Loucy (cell line): ENCODE results near the gene CLDN18.

ENCODE experiments used
- H2AFZ ChIP-seq: fragments of 200-600 bp; sonication (generic); 2 replicates; pipeline ENCODE4 v1.6.0; 2016; ENCODE audit warnings: antibody characterized with exemption, mild to moderate bottlenecking, low read length, moderate library complexity
- H3F3A ChIP-seq: fragments of 200-600 bp; 2 replicates; pipeline ENCODE4 v1.6.0; 2016; ENCODE audit warnings: antibody characterized with exemption, low read depth, mild to moderate bottlenecking
- H3K27me3 ChIP-seq: fragments of 200-600 bp; sonication (generic); 2 replicates; pipeline ENCODE4 v1.6.1; 2014; ENCODE audit warnings: low read length, mild to moderate bottlenecking; ENCODE audit not compliant: insufficient read depth, poor library complexity, severe bottlenecking
- H3K36me3 ChIP-seq: fragments of 200-600 bp; sonication (generic); 2 replicates; pipeline ENCODE4 v1.6.1; 2016; ENCODE audit warnings: low read length; ENCODE audit not compliant: insufficient read depth
- H3K4me1 ChIP-seq: fragments of 200-600 bp; sonication (generic); 2 replicates; pipeline ENCODE4 v1.5.1; 2014; ENCODE audit warnings: low read length, mild to moderate bottlenecking; ENCODE audit not compliant: insufficient read depth, poor library complexity, severe bottlenecking
- H3K4me2 ChIP-seq: fragments of 200-600 bp; sonication (generic); 2 replicates; pipeline ENCODE4 v1.6.0; 2014; ENCODE audit warnings: antibody characterized with exemption, low read length, low read depth, mild to moderate bottlenecking; ENCODE audit not compliant: poor library complexity, severe bottlenecking
- H3K4me3 ChIP-seq: fragments of 200-600 bp; sonication (generic); 2 replicates; pipeline ENCODE4 v1.5.1; 2014; ENCODE audit warnings: low read length, mild to moderate bottlenecking, mixed read lengths; ENCODE audit not compliant: poor library complexity, severe bottlenecking
- H3K79me2 ChIP-seq: fragments of 200-600 bp; sonication (generic); 2 replicates; pipeline ENCODE4 v1.6.1; 2014; ENCODE audit warnings: low read length; ENCODE audit not compliant: insufficient read depth
- H3K9ac ChIP-seq: fragments of 200-600 bp; sonication (generic); 2 replicates; pipeline ENCODE4 v1.6.0; 2014; ENCODE audit warnings: mild to moderate bottlenecking, low read depth, low read length, moderate library complexity; ENCODE audit not compliant: poor library complexity, severe bottlenecking
- H3K9me2 ChIP-seq: fragments of 200-600 bp; sonication (generic); replicated peaks from 2 replicates; pipeline ENCODE4 v1.6.1; 2016; ENCODE audit warnings: low read depth, low read length, mixed read lengths
- H3K9me3 ChIP-seq: fragments of 200-600 bp; sonication (generic); 2 replicates; pipeline ENCODE4 v1.6.1; 2014; ENCODE audit warnings: mild to moderate bottlenecking, antibody characterized with exemption, low read length, low read depth; ENCODE audit not compliant: insufficient read depth
- H4K20me1 ChIP-seq: fragments of 200-600 bp; sonication (generic); 2 replicates; pipeline ENCODE4 v1.6.0; 2014; ENCODE audit warnings: antibody characterized with exemption, low read length, mild to moderate bottlenecking; ENCODE audit not compliant: insufficient read depth, poor library complexity, severe bottlenecking
- EZH2phosphoT487 ChIP-seq: fragments of 200-600 bp; IDR thresholded peaks from 2 replicates; pipeline ENCODE4 v1.6.1; 2018; ENCODE audit warnings: antibody characterized with exemption, mild to moderate bottlenecking, moderate library complexity, borderline replicate concordance
- TF ChIP-seq, protein P1 (sequence below): fragments of 200-600 bp; sonication (generic); conservative IDR thresholded peaks from 2 replicates; pipeline ENCODE4 v1.5.1; 2014; ENCODE audit warnings: mild to moderate bottlenecking, antibody characterized with exemption, low read length

CLDN18 gene

DNA sequence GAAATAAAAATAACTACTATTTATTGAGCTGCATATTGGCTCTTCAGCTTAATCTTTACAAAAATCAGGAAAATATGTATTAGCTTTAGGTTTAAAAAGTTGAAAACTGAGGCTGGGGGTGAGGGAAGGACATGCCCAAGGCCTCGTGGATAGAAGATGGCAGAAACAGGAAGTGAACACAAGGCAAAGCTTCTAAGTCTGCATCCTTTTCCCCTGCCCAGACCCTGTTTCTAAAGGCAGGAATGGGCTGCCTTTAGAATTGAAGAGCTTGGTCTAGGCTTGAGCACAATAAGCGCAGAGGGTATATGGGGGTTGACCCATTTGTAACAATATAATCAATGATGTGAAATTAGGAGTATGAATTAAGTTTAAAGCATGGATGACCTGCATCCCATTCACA is 6.1 kb downstream of the CLDN18 start:
- no peak overlapping the region for H3K9ac ChIP-seq
- no peak overlapping the region for H3K4me2 ChIP-seq
- H4K20me1 ChIP-seq, result no peaks in the 10 kb centered on the region
- H3F3A ChIP-seq, result no peaks in the 10 kb centered on the region
- no peaks in the 10 kb centered on the region for H3K9me2 ChIP-seq
- H3K4me3 ChIP-seq, result no peak overlapping the region
- no peaks in the 10 kb centered on the region for H3K79me2 ChIP-seq
- no peaks in the 10 kb centered on the region for H3K36me3 ChIP-seq
- H2AFZ ChIP-seq, result no peak overlapping the region
- TF ChIP-seq, protein P1, sequence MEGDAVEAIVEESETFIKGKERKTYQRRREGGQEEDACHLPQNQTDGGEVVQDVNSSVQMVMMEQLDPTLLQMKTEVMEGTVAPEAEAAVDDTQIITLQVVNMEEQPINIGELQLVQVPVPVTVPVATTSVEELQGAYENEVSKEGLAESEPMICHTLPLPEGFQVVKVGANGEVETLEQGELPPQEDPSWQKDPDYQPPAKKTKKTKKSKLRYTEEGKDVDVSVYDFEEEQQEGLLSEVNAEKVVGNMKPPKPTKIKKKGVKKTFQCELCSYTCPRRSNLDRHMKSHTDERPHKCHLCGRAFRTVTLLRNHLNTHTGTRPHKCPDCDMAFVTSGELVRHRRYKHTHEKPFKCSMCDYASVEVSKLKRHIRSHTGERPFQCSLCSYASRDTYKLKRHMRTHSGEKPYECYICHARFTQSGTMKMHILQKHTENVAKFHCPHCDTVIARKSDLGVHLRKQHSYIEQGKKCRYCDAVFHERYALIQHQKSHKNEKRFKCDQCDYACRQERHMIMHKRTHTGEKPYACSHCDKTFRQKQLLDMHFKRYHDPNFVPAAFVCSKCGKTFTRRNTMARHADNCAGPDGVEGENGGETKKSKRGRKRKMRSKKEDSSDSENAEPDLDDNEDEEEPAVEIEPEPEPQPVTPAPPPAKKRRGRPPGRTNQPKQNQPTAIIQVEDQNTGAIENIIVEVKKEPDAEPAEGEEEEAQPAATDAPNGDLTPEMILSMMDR, result no peak
- TF ChIP-seq EZH2phosphoT487, result no peak
- no peaks in the 10 kb centered on the region for H3K4me1 ChIP-seq
- no peaks in the 10 kb centered on the region for H3K27me3 ChIP-seq
- H3K9me3 ChIP-seq, result no peaks in the 10 kb centered on the region

DNA sequence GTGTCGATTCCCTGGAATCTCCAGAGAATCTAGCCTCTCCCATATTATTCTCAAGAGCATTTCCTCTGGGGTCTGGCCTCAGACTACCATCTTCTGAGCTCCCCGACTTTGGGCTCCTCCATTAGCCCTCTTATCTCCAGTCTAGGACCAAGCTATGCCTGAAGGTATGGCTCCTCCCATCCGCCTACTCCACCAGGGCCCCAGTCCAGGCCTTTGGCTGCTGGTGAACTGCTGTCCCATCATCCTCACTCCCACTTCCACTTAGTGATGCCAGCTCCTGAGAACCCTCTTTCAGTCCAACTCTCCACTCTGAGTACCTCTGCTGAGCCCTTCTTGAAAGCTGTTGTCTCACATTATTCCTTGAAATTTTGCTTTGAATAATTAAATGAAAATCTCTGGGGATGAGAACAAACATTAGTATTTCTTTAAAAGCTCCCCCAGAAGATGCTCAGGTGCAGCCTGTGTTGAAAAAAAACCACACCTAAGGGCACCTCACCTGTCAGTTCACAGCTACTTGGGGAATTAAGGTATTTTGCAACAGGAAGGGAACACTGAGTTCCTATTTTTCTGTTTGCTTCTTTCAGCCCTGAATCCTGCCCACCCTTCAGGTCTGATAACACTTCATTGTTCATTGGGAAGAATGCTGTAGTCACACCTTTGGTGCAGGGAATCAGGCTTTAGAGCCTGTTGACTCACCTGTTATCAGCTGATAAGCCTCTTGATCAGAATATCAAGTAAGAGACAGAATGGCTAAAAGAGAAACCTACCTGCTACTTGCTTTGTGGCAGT is 9.5 kb downstream of the CLDN18 start:
- H3K4me3 ChIP-seq, result no peak overlapping the region
- H3K9me3 ChIP-seq, result no peaks in the 10 kb centered on the region
- no peaks in the 10 kb centered on the region for H3K79me2 ChIP-seq
- no peaks in the 10 kb centered on the region for H3K4me1 ChIP-seq
- no peaks in the 10 kb centered on the region for H3K36me3 ChIP-seq
- no peak overlapping the region for H2AFZ ChIP-seq
- no peak for TF ChIP-seq EZH2phosphoT487
- H3F3A ChIP-seq, result no peaks in the 10 kb centered on the region
- no peaks in the 10 kb centered on the region for H3K27me3 ChIP-seq
- H3K9me2 ChIP-seq, result no peaks in the 10 kb centered on the region
- H4K20me1 ChIP-seq, result no peaks in the 10 kb centered on the region
- no peak overlapping the region for H3K9ac ChIP-seq
- H3K4me2 ChIP-seq, result no peak overlapping the region

DNA sequence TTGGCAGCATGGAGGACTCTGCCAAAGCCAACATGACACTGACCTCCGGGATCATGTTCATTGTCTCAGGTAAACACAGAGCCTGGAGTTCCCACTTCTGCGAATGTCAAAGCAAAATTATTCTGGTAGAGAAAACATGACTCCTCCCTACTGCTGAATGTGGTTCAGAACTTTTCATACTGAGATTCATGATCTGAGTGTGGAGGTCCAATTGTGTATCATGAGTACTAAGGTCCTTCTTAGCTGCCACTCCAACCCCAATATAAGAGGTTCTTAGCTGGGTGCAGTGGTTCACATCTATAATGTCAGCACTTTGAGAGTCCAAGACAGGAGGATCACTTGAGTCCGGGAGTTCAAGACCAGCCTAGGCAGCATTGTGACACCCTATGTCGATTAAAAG is 13.8 kb downstream of the CLDN18 start:
- Histone ChIP-seq H3F3A (no peaks in the 10 kb centered on the region), H3K9me2 (no peaks in the 10 kb centered on the region), H3K9me3 (no peaks in the 10 kb centered on the region), H4K20me1 (no peaks in the 10 kb centered on the region), H3K4me1 (no peaks in the 10 kb centered on the region), H3K27me3 (no peaks in the 10 kb centered on the region), H3K4me3 (no peak overlapping the region), H3K4me2 (no peak overlapping the region), H2AFZ (no peak overlapping the region), H3K36me3 (no peaks in the 10 kb centered on the region), H3K9ac (no peak overlapping the region), H3K79me2 (no peaks in the 10 kb centered on the region)
- TF ChIP-seq, protein P1, result no peak
- no peak for TF ChIP-seq EZH2phosphoT487

DNA sequence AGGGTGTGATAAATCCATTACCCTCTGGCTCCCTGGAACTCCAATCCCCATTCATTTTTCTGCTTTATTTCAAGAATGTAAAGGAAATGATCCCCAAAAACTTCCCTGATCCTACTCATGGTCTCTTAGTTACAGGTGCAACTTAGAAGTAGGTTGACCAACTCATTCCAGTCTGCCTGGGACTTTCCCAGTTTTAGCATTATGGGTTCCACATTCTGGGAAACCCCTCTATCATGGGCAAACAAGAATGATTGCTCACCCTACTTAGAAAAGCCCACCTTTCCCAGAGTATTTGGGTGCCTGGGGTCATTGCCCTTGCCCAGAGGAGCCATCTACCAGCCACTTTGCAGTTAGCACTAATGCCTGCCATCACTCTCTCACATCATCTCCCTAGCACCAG is 15.6 kb downstream of the CLDN18 start:
- Histone ChIP-seq H3K9me3 (no peaks in the 10 kb centered on the region), H2AFZ (no peak overlapping the region), H3K4me3 (no peak overlapping the region), H4K20me1 (no peaks in the 10 kb centered on the region), H3K36me3 (no peaks in the 10 kb centered on the region), H3F3A (no peaks in the 10 kb centered on the region), H3K9ac (no peak overlapping the region), H3K79me2 (no peaks in the 10 kb centered on the region), H3K4me2 (no peak overlapping the region), H3K4me1 (no peaks in the 10 kb centered on the region), H3K9me2 (no peaks in the 10 kb centered on the region), H3K27me3 (no peaks in the 10 kb centered on the region)
- TF ChIP-seq, protein P1, result no peak
- no peak for TF ChIP-seq EZH2phosphoT487
